Fibroblast of mammary gland (primary cell): ENCODE measurements around the gene ELMO1.

Experiments
- DNase-seq: peaks from one replicate; pipeline ENCODE4 v3.0.0-alpha.2; 2010; ENCODE audit warnings: low read depth
- H3K4me3 ChIP-seq: 2 replicates; pipeline ENCODE4 v1.5.1; 2011; ENCODE audit warnings: low read depth, mild to moderate bottlenecking, low read length, moderate library complexity; ENCODE audit not compliant: control insufficient read depth
- TF ChIP-seq, protein P1 (sequence below): conservative IDR thresholded peaks from 2 replicates; pipeline ENCODE4 v1.5.1; 2011; ENCODE audit warnings: low read depth, low read length, inconsistent platforms; ENCODE audit not compliant: control insufficient read depth, insufficient read depth

Gene ELMO1

DNA sequence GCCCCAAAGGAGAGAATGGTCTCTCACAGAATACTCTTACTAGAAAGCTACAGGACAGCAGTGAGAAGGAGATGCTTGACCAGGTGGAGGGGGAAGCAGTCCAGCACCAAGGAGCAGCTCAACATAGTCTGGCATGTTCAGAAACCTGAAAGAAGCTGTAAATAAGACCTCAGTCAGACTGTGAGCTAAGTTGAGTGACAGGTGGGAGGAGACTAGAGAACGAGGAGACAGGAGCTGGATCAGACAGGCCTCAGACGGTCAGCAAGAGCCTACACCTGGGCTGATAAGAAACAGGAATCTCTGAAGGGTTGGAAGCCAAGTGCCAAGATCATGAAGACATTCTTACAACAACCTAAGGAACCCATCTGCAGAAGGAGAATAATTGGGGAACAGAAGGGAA is 54.5 kb downstream of the ELMO1 start:
- no peak for DNase-seq
- TF ChIP-seq, protein P1, sequence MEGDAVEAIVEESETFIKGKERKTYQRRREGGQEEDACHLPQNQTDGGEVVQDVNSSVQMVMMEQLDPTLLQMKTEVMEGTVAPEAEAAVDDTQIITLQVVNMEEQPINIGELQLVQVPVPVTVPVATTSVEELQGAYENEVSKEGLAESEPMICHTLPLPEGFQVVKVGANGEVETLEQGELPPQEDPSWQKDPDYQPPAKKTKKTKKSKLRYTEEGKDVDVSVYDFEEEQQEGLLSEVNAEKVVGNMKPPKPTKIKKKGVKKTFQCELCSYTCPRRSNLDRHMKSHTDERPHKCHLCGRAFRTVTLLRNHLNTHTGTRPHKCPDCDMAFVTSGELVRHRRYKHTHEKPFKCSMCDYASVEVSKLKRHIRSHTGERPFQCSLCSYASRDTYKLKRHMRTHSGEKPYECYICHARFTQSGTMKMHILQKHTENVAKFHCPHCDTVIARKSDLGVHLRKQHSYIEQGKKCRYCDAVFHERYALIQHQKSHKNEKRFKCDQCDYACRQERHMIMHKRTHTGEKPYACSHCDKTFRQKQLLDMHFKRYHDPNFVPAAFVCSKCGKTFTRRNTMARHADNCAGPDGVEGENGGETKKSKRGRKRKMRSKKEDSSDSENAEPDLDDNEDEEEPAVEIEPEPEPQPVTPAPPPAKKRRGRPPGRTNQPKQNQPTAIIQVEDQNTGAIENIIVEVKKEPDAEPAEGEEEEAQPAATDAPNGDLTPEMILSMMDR, result no peak
- no peak overlapping the region for H3K4me3 ChIP-seq

DNA sequence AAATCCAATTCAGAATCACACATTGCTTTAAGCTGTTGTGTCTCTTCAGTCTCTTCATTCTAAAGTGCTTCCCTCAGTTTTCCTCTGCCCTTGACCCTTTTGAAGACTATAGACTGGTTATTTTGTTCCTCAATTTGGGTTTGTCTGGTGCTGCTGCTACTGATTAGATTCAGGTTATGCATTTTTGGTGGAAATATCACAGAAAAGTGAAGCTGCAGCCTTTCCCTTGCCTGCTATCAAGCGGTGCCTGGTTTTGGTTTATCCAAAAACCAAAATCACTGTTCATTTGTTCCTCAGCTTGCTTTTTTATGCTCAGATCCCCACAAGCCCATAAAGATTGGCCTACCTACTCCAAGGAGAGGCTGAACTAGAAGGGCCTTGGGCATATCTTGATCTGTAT is 55.2 kb downstream of the ELMO1 start:
- DNase-seq, result no peak
- no peak overlapping the region for H3K4me3 ChIP-seq
- TF ChIP-seq, protein P1, result no peak

- no peak overlapping the region for H3K4me3 ChIP-seq
- TF ChIP-seq, protein P1, result no peak
- DNase-seq, result no peak
These were observed 56.0 kb downstream of the ELMO1 start for GRCh38 chr7:37392673-37393017.

GRCh38 chr7:37391791-37392672 is 56.6 kb downstream of the ELMO1 start:
- TF ChIP-seq, protein P1, result no peak
- no peak overlapping the region for H3K4me3 ChIP-seq
- no peak for DNase-seq

- TF ChIP-seq, protein P1, result no peak
- no peak for DNase-seq
- H3K4me3 ChIP-seq, result no peak overlapping the region
These were observed 58.5 kb downstream of the ELMO1 start for GRCh38 chr7:37390114-37390513.

DNA sequence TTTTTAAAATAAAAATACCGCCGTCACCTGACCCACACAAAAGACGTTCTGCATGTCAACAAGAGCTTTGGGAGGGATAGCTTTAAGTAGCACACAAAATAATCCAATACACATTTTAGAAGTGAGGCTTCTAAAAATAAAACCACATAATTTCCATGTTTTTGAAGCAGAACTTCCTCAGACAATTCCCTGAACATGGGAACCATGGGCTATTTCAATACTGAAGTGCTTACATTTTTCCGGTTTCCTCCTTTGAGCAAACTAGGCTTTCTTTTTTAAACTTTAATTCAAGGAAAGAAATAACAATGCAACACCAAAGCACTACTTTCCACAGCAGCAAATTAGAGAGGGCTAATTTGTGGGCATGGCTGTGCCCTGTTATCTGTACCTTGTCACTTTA is 59.9 kb downstream of the ELMO1 start:
- H3K4me3 ChIP-seq, result no peak overlapping the region
- TF ChIP-seq, protein P1, result no peak
- no peak for DNase-seq
